ENCODE data around the gene PROSER2. TPM values are rescaled to one million over a fixed set of nuclear protein-coding genes. Genes with fewer than 3 reads are reported as not detected.

The PROSER2 gene
- total RNA-seq, 4 donors from 2014 or later, result 11.5 to 19.8 (median 13.4) TPM

- H3K4me3 ChIP-seq (replicated peaks in 1 of 3), result peak overlapping the region in 1 of 3 donors; percentile 21
- peak overlapping the region; percentile 23 to 47 (median 37) for H3K27ac ChIP-seq
- intact Hi-C loops (cut with DNase I), result no loop called here
- H3K27me3 ChIP-seq, result no peaks in the 10 kb centered on the region
- WGBS, 2 donors, result 73 to 83% methylated on average over 7 to 8 of the region's 8 CpGs
- H3K4me1 ChIP-seq, result peaks cover 18 to 40% of the 10 kb centered on the region in 2 donors
- no peaks in the 10 kb centered on the region for H3K36me3 ChIP-seq
- H3K9me3 ChIP-seq, result no peaks in the 10 kb centered on the region
- TF ChIP-seq POLR2A (IDR thresholded peaks at IDR 0.05) (no peak), CTCF (IDR thresholded peaks at IDR 0.05) (no peak)
- no peak for DNase-seq
These were observed 47.3 kb downstream of the PROSER2 start for GRCh38 chr10:11870461-11870780.

- Histone ChIP-seq H3K27me3 (no peaks in the 10 kb centered on the region), H3K4me1 (peaks cover 23 to 45% of the 10 kb centered on the region in 2 donors), H3K4me3 (replicated peaks in 1 of 3) (no peak overlapping the region), H3K36me3 (no peaks in the 10 kb centered on the region), H3K9me3 (no peaks in the 10 kb centered on the region), H3K27ac (peak overlapping the region in 1 of 3 donors; percentile 47)
- WGBS, 2 donors, result 88 to 91% methylated on average over 7 of the region's 7 CpGs
- TF ChIP-seq CTCF (IDR thresholded peaks at IDR 0.05), result no peak
- no peak for TF ChIP-seq POLR2A (IDR thresholded peaks at IDR 0.05)
- no peak for DNase-seq
- intact Hi-C loops (cut with DNase I), result no loop called here
These were observed 47.8 kb downstream of the PROSER2 start for GRCh38 chr10:11870900-11871400.

GRCh38 chr10:11871466-11871865 lies 48.3 kb downstream of the PROSER2 start:
- no peaks in the 10 kb centered on the region for H3K36me3 ChIP-seq
- peak overlapping the region in 1 of 3 donors; percentile 47 for H3K27ac ChIP-seq
- no peak overlapping the region for H3K4me3 ChIP-seq (replicated peaks in 1 of 3)
- H3K27me3 ChIP-seq, result no peaks in the 10 kb centered on the region
- H3K9me3 ChIP-seq, result no peaks in the 10 kb centered on the region
- TF ChIP-seq CTCF (IDR thresholded peaks at IDR 0.05), result no peak
- no peak for TF ChIP-seq POLR2A (IDR thresholded peaks at IDR 0.05)
- 73 to 79% methylated on average over 9 of the region's 9 CpGs for WGBS, 2 donors
- intact Hi-C loops (cut with DNase I), result no loop called here
- peaks cover 28 to 50% of the 10 kb centered on the region in 2 donors for H3K4me1 ChIP-seq
- no peak for DNase-seq

- peak; percentile 86 to 87 for DNase-seq
- TF ChIP-seq POLR2A (IDR thresholded peaks at IDR 0.05), result peak in 1 of 2 donors; percentile 66
- TF ChIP-seq CTCF (IDR thresholded peaks at IDR 0.05), result no peak
- intact Hi-C loops (cut with DNase I), result no loop called here
- no peak overlapping the region for H3K4me3 ChIP-seq (replicated peaks in 1 of 3)
- H3K27me3 ChIP-seq, result no peaks in the 10 kb centered on the region
- no peaks in the 10 kb centered on the region for H3K36me3 ChIP-seq
- peak overlapping the region; percentile 99 to 100 (median 99) for H3K27ac ChIP-seq
- WGBS, 2 donors, result 23 to 34% methylated on average over 13 to 18 of the region's 20 CpGs
- H3K4me1 ChIP-seq, result peaks cover 50 to 73% of the 10 kb centered on the region in 2 donors
- H3K9me3 ChIP-seq, result no peaks in the 10 kb centered on the region
These were observed 51.7 kb downstream of the PROSER2 start for GRCh38 chr10:11874568-11875493.
